AG04450 (cell line): ENCODE results near the gene CUL1. TPM values are rescaled to one million over a fixed set of nuclear protein-coding genes. Genes with fewer than 3 reads are reported as not detected.
A peak's percentile ranks its signal among the peaks of the same experiment; 100 is the strongest.

ENCODE experiments used
- CTCF ChIA-PET: fragments of 300-600, 350-600 bp; formaldehyde crosslinking; extraction: SDS; loops from one replicate; lab custom pipeline; 2022; ENCODE audit warnings: antibody characterized with exemption, inconsistent platforms; lab: Charles Lee
- POLR2A ChIA-PET: fragments of 350-600 bp; formaldehyde crosslinking; extraction: SDS; loops from one replicate; lab custom pipeline; 2021; ENCODE audit warnings: antibody characterized with exemption, inconsistent platforms; lab: Yijun Ruan, JAX
- DNase-seq: peaks from one replicate; pipeline ENCODE4 v3.0.0-alpha.2; 2011; ENCODE audit warnings: low read depth, low spot score
- H3K27ac ChIP-seq: one replicate; pipeline ENCODE4 v1.5.1; 2012; ENCODE audit warnings: low read depth, low read length, control low read depth
- H3K27me3 ChIP-seq: one replicate; pipeline ENCODE4 v1.6.0; 2012; ENCODE audit warnings: low read length; ENCODE audit not compliant: control insufficient read depth, insufficient read depth
- H3K4me3 ChIP-seq: 2 replicates; pipeline ENCODE4 v1.5.1; 2011; ENCODE audit warnings: mild to moderate bottlenecking, low read depth, low read length, control low read depth
- H3K9me3 ChIP-seq: 2 replicates; pipeline ENCODE4 v1.5.1; 2012; ENCODE audit warnings: low read length; ENCODE audit not compliant: control insufficient read depth, insufficient read depth
- CTCF ChIP-seq: IDR thresholded peaks from 2 replicates; pipeline ENCODE4 v1.5.1; 2011; ENCODE audit warnings: low read depth, low read length, control low read depth, inconsistent platforms
- polyA minus RNA-seq: library from RNA; depleted of rRNA, polyadenylated mRNA; stranded (reverse); fragments of >200 nt; gene quantifications from 2 replicates; pipeline ENCODE4 v1.2.3, GENCODE V29; 2011; rRNA and poly(A)+ RNA removed
- polyA plus RNA-seq: library from polyadenylated mRNA; depleted of rRNA; stranded (reverse); fragments of >200 nt; gene quantifications from 2 replicates; pipeline ENCODE4 v1.2.3, GENCODE V29; 2011; rRNA removed

The CUL1 gene
- polyA plus RNA-seq (47.7 and 56.8 TPM in 2 replicates), polyA minus RNA-seq (44.8 and 49.1 TPM in 2 replicates)

GRCh38 chr7:148698397-148699023 is at the start of gene CUL1:
Gene CUL1 (plus strand): TSS chr7:148698903. CDS start chr7:148730123, 31,220 bp downstream.
- no peak for TF ChIP-seq CTCF
- Histone ChIP-seq H3K27me3 (no peaks in the 10 kb centered on the region), H3K9me3 (no peaks in the 10 kb centered on the region; the same call in 1 of the 2 replicates), H3K4me3 (peak within 1 kb of the TSS; percentile 74), H3K27ac (peak within 1 kb of the TSS; percentile 82)
- no peak for DNase-seq
- POLR2A ChIA-PET: interaction anchor here (0.5 to 1.7 kb wide), 4 partner anchors 60 to 265 kb away, joined by 3 to 7 read pairs (median 3); no protein-coding TSS in a partner anchor
- CTCF ChIA-PET: interaction anchor here (0.5 to 0.7 kb wide), 2 partner anchors 44 to 199 kb away, joined by 4 to 5 read pairs; no protein-coding TSS in a partner anchor

- ChIA-PET POLR2A (interaction anchor here (1.2 kb wide), 1 partner anchor 266 kb away, joined by 4 read pairs; no protein-coding TSS in a partner anchor), CTCF (interaction anchor here (1.3 kb wide), 1 partner anchor 75 kb away, joined by 3 read pairs; no protein-coding TSS in a partner anchor)
- TF ChIP-seq CTCF: no peak
- H3K27ac ChIP-seq: no peak overlapping the region
- no peak overlapping the region for H3K4me3 ChIP-seq
- H3K9me3 ChIP-seq: no peaks in the 10 kb centered on the region
- peak; percentile 8 for DNase-seq
- H3K27me3 ChIP-seq: no peaks in the 10 kb centered on the region
These were observed 48.4 kb upstream of the CUL1 start for GRCh38 chr7:148650232-148650858.

- ChIA-PET CTCF (no interaction called here), POLR2A (no interaction called here)
- Histone ChIP-seq H3K9me3 (no peaks in the 10 kb centered on the region), H3K4me3 (no peak overlapping the region), H3K27me3 (no peaks in the 10 kb centered on the region), H3K27ac (no peak overlapping the region)
- no peak for TF ChIP-seq CTCF
- no peak for DNase-seq
These were observed 45.9 kb upstream of the CUL1 start for GRCh38 chr7:148652773-148653172.

GRCh38 chr7:148657929-148658328 is 40.8 kb upstream of the CUL1 start:
- no peak for DNase-seq
- POLR2A ChIA-PET: no interaction called here
- H3K4me3 ChIP-seq: no peak overlapping the region
- CTCF ChIA-PET: no interaction called here
- TF ChIP-seq CTCF: no peak
- H3K27me3 ChIP-seq: no peaks in the 10 kb centered on the region
- H3K27ac ChIP-seq: no peak overlapping the region
- no peaks in the 10 kb centered on the region for H3K9me3 ChIP-seq

GRCh38 chr7:148661471-148661870 is 37.2 kb upstream of the CUL1 start:
- no peak overlapping the region for H3K4me3 ChIP-seq
- no peaks in the 10 kb centered on the region for H3K9me3 ChIP-seq
- H3K27ac ChIP-seq: no peak overlapping the region
- no peak for DNase-seq
- POLR2A ChIA-PET: no interaction called here
- peaks cover 3% of the 10 kb centered on the region for H3K27me3 ChIP-seq
- TF ChIP-seq CTCF: no peak
- CTCF ChIA-PET: no interaction called here
